GM20000 (cell line): Measurements from ENCODE around the gene CTNNBIP1.

ENCODE experiments used
- DNase-seq: peaks from one replicate; pipeline ENCODE4 v3.0.0; 2012; ENCODE audit warnings: low spot score
- CTCF ChIP-seq: IDR thresholded peaks from 2 replicates; pipeline ENCODE4 v1.5.1; 2012; ENCODE audit warnings: mild to moderate bottlenecking, control low read depth; ENCODE audit errors: extremely low read depth, missing control alignments

CTNNBIP1 gene

GRCh38 chr1:9852004-9852403 lies 58.1 kb downstream of the CTNNBIP1 start:
- DNase-seq: no peak
- no peak for TF ChIP-seq CTCF

GRCh38 chr1:9850442-9851162 lies 59.5 kb downstream of the CTNNBIP1 start:
- TF ChIP-seq CTCF: no peak
- no peak for DNase-seq

- TF ChIP-seq CTCF: no peak
- peak; percentile 82 for DNase-seq
Observed at GRCh38 chr1:9849691-9850441, 60.2 kb downstream of the CTNNBIP1 start.

GRCh38 chr1:9848022-9848421 lies 62.0 kb downstream of the CTNNBIP1 start:
- no peak for TF ChIP-seq CTCF
- no peak for DNase-seq

- TF ChIP-seq CTCF: no peak
- DNase-seq: no peak
Observed at GRCh38 chr1:9847269-9847668, 62.8 kb downstream of the CTNNBIP1 start.

- no peak for DNase-seq
- TF ChIP-seq CTCF: no peak
Observed at GRCh38 chr1:9846611-9847171, 63.4 kb downstream of the CTNNBIP1 start.

- TF ChIP-seq CTCF: no peak
- DNase-seq: no peak
Observed at GRCh38 chr1:9845914-9846313, 64.2 kb downstream of the CTNNBIP1 start.
